ENCODE results near the gene RBM22. TPM values are rescaled to one million over a fixed set of nuclear protein-coding genes. Genes with fewer than 3 reads are reported as not detected.

Gene RBM22
- total RNA-seq, 1 donor: 27.1 TPM

DNA sequence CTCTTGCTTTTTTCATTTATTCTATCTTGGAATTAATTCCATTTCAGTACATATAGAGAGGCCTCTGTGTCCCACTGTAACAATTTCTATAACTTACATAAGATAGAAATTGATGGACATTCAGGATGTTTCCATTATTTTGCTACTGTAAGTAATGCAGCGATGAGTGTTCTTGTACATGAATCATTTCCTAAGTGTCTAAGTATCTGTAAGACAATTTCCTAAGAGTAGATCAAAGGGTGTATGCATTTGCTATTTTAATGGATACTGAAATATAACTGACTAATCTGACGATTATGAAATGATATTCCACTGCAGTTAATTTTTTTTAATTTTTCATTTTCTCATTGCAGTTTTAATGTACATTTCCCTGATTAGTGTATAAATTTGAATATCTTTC, 23.0 kb upstream of the RBM22 start:
- Histone ChIP-seq H3K36me3 (ENCODE audit: insufficient read depth, low read length) (peaks cover 80% of the 10 kb centered on the region), H3K27me3 (ENCODE audit: insufficient read depth, low read length) (no peaks in the 10 kb centered on the region), H3K4me3 (ENCODE audit: insufficient read depth, low read length) (no peak overlapping the region), H3K4me1 (ENCODE audit: insufficient read depth, low read length) (no peaks in the 10 kb centered on the region), H3K27ac (ENCODE audit: low read depth, low read length) (no peak overlapping the region), H3K79me2 (ENCODE audit: insufficient read depth, low read length) (no peaks in the 10 kb centered on the region), H3K4me2 (ENCODE audit: insufficient read depth, low read length) (no peak overlapping the region), H2AFZ (ENCODE audit: low read length) (no peak overlapping the region), H4K20me1 (ENCODE audit: insufficient read depth, low read length) (no peaks in the 10 kb centered on the region), H3K9me3 (ENCODE audit: low read depth, low read length) (no peaks in the 10 kb centered on the region)
- DNase-seq (ENCODE audit: insufficient read length, low spot score, missing footprints): peak; percentile 71
- TF ChIP-seq CTCF (IDR thresholded peaks at IDR 0.05; ENCODE audit: extremely low read depth, low read depth, low read length): no peak

- Histone ChIP-seq H3K79me2 (ENCODE audit: insufficient read depth, low read length) (no peaks in the 10 kb centered on the region), H3K9me3 (ENCODE audit: low read depth, low read length) (no peaks in the 10 kb centered on the region), H3K27ac (ENCODE audit: low read depth, low read length) (no peak overlapping the region), H3K4me1 (ENCODE audit: insufficient read depth, low read length) (no peaks in the 10 kb centered on the region), H3K36me3 (ENCODE audit: insufficient read depth, low read length) (peaks cover 71% of the 10 kb centered on the region), H3K27me3 (ENCODE audit: insufficient read depth, low read length) (no peaks in the 10 kb centered on the region), H2AFZ (ENCODE audit: low read length) (no peak overlapping the region), H4K20me1 (ENCODE audit: insufficient read depth, low read length) (no peaks in the 10 kb centered on the region), H3K4me3 (ENCODE audit: insufficient read depth, low read length) (no peak overlapping the region), H3K4me2 (ENCODE audit: insufficient read depth, low read length) (no peak overlapping the region)
- no peak for DNase-seq (ENCODE audit: insufficient read length, low spot score, missing footprints)
- peak; percentile 35 for TF ChIP-seq CTCF (IDR thresholded peaks at IDR 0.05; ENCODE audit: extremely low read depth, low read depth, low read length)
Measured at GRCh38 chr5:150710165-150710564, 9.3 kb upstream of the RBM22 start.

DNA sequence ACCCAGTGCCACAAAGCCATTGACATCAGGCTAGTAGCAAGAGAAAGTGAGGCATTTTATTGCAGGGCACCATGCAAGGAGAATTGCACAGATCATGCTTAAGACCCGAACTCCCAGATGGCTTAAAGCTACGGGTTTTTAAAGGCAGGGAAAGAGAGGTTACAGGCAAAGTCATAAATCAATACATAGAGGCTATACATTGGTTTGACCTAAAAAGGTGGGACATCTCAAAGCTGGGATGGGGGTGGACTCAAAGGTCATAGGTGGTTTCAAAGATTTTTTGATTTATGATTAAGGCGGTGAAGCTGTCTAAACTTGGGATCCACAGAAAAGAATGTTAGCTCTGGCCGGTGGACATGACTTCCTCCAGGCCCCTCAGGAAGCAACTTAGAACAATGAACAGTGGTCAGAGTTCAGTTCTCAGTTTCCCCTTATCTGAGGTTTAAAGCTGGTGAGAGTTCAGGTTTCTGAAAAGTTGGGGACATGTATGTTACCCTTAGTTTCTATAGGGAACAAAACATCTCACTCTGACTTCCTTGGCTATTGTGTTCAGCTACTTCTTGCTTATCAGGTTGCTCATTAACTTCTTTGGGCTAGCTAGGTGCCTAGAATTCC, 6.0 kb upstream of the RBM22 start:
- Histone ChIP-seq H3K4me2 (ENCODE audit: insufficient read depth, low read length) (no peak overlapping the region), H4K20me1 (ENCODE audit: insufficient read depth, low read length) (no peaks in the 10 kb centered on the region), H3K36me3 (ENCODE audit: insufficient read depth, low read length) (peaks cover 40% of the 10 kb centered on the region), H3K4me1 (ENCODE audit: insufficient read depth, low read length) (no peaks in the 10 kb centered on the region), H3K27ac (ENCODE audit: low read depth, low read length) (no peak overlapping the region), H2AFZ (ENCODE audit: low read length) (no peak overlapping the region), H3K9me3 (ENCODE audit: low read depth, low read length) (no peaks in the 10 kb centered on the region), H3K4me3 (ENCODE audit: insufficient read depth, low read length) (no peak overlapping the region), H3K27me3 (ENCODE audit: insufficient read depth, low read length) (no peaks in the 10 kb centered on the region), H3K79me2 (ENCODE audit: insufficient read depth, low read length) (no peaks in the 10 kb centered on the region)
- TF ChIP-seq CTCF (IDR thresholded peaks at IDR 0.05; ENCODE audit: extremely low read depth, low read depth, low read length): no peak
- no peak for DNase-seq (ENCODE audit: insufficient read length, low spot score, missing footprints)

DNA sequence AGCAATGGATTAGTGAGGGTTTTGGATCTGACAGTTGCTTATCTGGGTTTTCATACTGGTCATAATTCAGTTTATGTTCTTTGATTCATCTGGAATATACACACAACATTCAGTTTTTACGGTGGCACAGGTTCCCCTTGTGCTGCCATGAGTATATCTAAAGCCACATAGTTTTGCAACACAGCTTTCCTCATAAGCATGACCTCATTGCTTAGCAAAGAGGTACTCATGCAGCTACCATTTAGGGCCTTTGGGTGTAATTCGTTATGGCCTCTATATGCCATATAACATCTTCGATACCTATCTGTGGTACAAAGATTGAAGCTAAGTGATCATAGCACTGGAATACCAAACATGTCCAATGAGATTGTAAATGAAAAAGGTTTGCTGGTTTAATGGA, 2.9 kb upstream of the RBM22 start:
- H3K27me3 ChIP-seq (ENCODE audit: insufficient read depth, low read length): no peaks in the 10 kb centered on the region
- H3K36me3 ChIP-seq (ENCODE audit: insufficient read depth, low read length): peaks cover 12% of the 10 kb centered on the region
- peaks cover 21% of the 10 kb centered on the region for H3K79me2 ChIP-seq (ENCODE audit: insufficient read depth, low read length)
- peaks cover 6% of the 10 kb centered on the region for H4K20me1 ChIP-seq (ENCODE audit: insufficient read depth, low read length)
- H3K9me3 ChIP-seq (ENCODE audit: low read depth, low read length): no peaks in the 10 kb centered on the region
- no peak for DNase-seq (ENCODE audit: insufficient read length, low spot score, missing footprints)
- TF ChIP-seq CTCF (IDR thresholded peaks at IDR 0.05; ENCODE audit: extremely low read depth, low read depth, low read length): no peak
- no peak overlapping the region for H3K4me2 ChIP-seq (ENCODE audit: insufficient read depth, low read length)
- H3K4me3 ChIP-seq (ENCODE audit: insufficient read depth, low read length): no peak overlapping the region
- no peak overlapping the region for H2AFZ ChIP-seq (ENCODE audit: low read length)
- H3K4me1 ChIP-seq (ENCODE audit: insufficient read depth, low read length): peaks cover 17% of the 10 kb centered on the region
- H3K27ac ChIP-seq (ENCODE audit: low read depth, low read length): no peak overlapping the region
